Glutamatergic neuron (in vitro differentiated cells): Measurements from ENCODE around the gene ARHGAP32. TPM values are rescaled to one million over a fixed set of nuclear protein-coding genes. Genes with fewer than 3 reads are reported as not detected.

Experiments used
- DNase-seq: peaks from one replicate; pipeline ENCODE4 v3.0.0; 2022
- H3K27ac Mint-ChIP-seq: one replicate; pipeline ENCODE4 v1.8.0; 2020; ENCODE audit warnings: mild to moderate bottlenecking, mixed read lengths, inconsistent platforms; ENCODE audit not compliant: unreplicated experiment
- H3K27me3 Mint-ChIP-seq: one replicate; pipeline ENCODE4 v1.8.0; 2020; ENCODE audit warnings: mild to moderate bottlenecking, moderate library complexity, mixed read lengths, inconsistent platforms; ENCODE audit not compliant: unreplicated experiment
- H3K36me3 Mint-ChIP-seq: one replicate; pipeline ENCODE4 v1.8.0; 2020; ENCODE audit warnings: mild to moderate bottlenecking, mixed read lengths, inconsistent platforms; ENCODE audit not compliant: unreplicated experiment
- H3K4me1 Mint-ChIP-seq: one replicate; pipeline ENCODE4 v1.8.0; 2020; ENCODE audit warnings: mild to moderate bottlenecking, low read depth, mixed read lengths, inconsistent platforms; ENCODE audit not compliant: unreplicated experiment
- H3K4me3 Mint-ChIP-seq: one replicate; pipeline ENCODE4 v1.8.0; 2020; ENCODE audit warnings: mild to moderate bottlenecking, mixed read lengths, inconsistent platforms; ENCODE audit not compliant: unreplicated experiment
- H3K9me3 Mint-ChIP-seq: one replicate; pipeline ENCODE4 v1.8.0; 2020; ENCODE audit warnings: mild to moderate bottlenecking, moderate library complexity, mixed read lengths, inconsistent platforms; ENCODE audit not compliant: unreplicated experiment
- CTCF ChIP-seq: fragments of 200-600 bp; sonication (generic); IDR thresholded peaks from one replicate; pipeline ENCODE4 v1.5.0; 2021; ENCODE audit not compliant: partially characterized antibody, unreplicated experiment
- total RNA-seq: library from RNA; stranded (reverse); fragmentation: NEBNext Ultra II Directional; extraction: Animal tissue kit (Norgen Biotek cat#: 25700); gene quantifications from one replicate; pipeline ENCODE4 v1.2.1, GENCODE V29; 2021; ENCODE audit not compliant: unreplicated experiment

ARHGAP32 gene
- total RNA-seq, 1 donor from 2014 or later = 45.3 TPM

- no peak for TF ChIP-seq CTCF
- Mint-ChIP-seq H3K9me3 (no peaks in the 10 kb centered on the region), H3K36me3 (no peaks in the 10 kb centered on the region)
Measured at GRCh38 chr11:128940156-128940555, 252.0 kb downstream of the ARHGAP32 start.

DNA sequence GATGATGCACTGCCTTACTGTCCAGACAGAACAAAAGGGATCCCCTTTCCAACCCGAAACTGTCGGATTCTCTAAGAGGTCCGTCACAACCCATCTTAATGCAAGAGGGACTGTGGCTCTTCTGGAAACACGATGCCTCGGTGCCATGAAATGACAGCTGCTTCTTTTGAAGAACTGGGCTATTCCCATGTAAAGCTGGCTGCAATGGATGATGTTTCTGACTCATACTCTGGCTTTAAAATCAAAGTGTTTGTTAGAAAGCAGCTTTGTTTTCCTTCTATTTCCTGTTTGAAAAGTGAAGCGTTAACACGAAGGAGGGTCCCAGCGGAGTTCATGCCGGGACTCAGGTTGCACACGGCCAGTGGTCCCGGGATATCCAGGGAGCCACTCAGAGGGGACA is 252.5 kb downstream of the ARHGAP32 start:
- Mint-ChIP-seq H3K27me3 (peaks cover 7% of the 10 kb centered on the region), H3K4me1 (peaks cover 34% of the 10 kb centered on the region), H3K9me3 (peaks cover under 1% of the 10 kb centered on the region), H3K27ac (no peak overlapping the region), H3K4me3 (no peak overlapping the region), H3K36me3 (no peaks in the 10 kb centered on the region)
- TF ChIP-seq CTCF = no peak
- DNase-seq = no peak

More at GRCh38 chr11:128940156-128940555, 252.0 kb downstream of the ARHGAP32 start:
- no peak for DNase-seq
- peaks cover 5% of the 10 kb centered on the region for H3K27me3 Mint-ChIP-seq
- peaks cover 34% of the 10 kb centered on the region for H3K4me1 Mint-ChIP-seq
- no peak overlapping the region for H3K4me3 Mint-ChIP-seq
- H3K27ac Mint-ChIP-seq = no peak overlapping the region

GRCh38 chr11:128938156-128938885 is 253.8 kb downstream of the ARHGAP32 start:
- no peak for DNase-seq
- Mint-ChIP-seq H3K27ac (no peak overlapping the region), H3K36me3 (no peaks in the 10 kb centered on the region), H3K4me1 (peaks cover 29% of the 10 kb centered on the region), H3K9me3 (peaks cover 2% of the 10 kb centered on the region), H3K4me3 (no peak overlapping the region), H3K27me3 (peaks cover 11% of the 10 kb centered on the region)
- no peak for TF ChIP-seq CTCF

DNA sequence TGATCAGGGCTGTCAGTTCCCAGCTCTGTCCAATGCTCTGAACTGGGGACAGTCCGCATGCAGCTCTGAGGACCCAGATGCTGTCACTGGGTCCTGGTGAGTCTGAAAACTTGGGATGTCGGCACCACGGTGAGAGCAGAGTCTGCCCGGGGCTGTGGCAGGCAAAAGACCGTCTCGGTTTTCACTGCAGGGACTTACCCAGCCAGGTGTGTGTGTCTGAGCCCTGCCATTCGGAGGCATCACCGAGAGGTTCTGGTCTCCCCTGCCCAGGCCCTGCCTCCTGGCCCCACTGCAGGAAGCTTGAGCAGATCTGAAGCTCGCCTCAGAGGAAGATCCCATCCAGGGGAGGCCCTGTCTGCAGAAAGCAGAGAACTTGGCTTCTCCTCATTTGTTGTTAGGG is 254.6 kb downstream of the ARHGAP32 start:
- H3K4me1 Mint-ChIP-seq = peaks cover 29% of the 10 kb centered on the region
- no peak overlapping the region for H3K27ac Mint-ChIP-seq
- DNase-seq = no peak
- no peak for TF ChIP-seq CTCF
- no peaks in the 10 kb centered on the region for H3K36me3 Mint-ChIP-seq
- H3K9me3 Mint-ChIP-seq = peaks cover 2% of the 10 kb centered on the region
- no peak overlapping the region for H3K4me3 Mint-ChIP-seq
- H3K27me3 Mint-ChIP-seq = peaks cover 11% of the 10 kb centered on the region

- H3K27me3 Mint-ChIP-seq = peaks cover 11% of the 10 kb centered on the region
- no peaks in the 10 kb centered on the region for H3K36me3 Mint-ChIP-seq
- H3K4me3 Mint-ChIP-seq = peak overlapping the region; percentile 65
- peak overlapping the region; percentile 22 for H3K27ac Mint-ChIP-seq
- H3K4me1 Mint-ChIP-seq = peaks cover 35% of the 10 kb centered on the region
- no peak for DNase-seq
- TF ChIP-seq CTCF = no peak
- peaks cover 2% of the 10 kb centered on the region for H3K9me3 Mint-ChIP-seq
Measured at GRCh38 chr11:128936606-128937251, 255.4 kb downstream of the ARHGAP32 start.
